Common myeloid progenitor, CD34-positive (primary cell): ENCODE results near the gene UGP2.

Experiments used
- CTCF ChIA-PET: fragments of 350-600 bp; sonication (Branson Sonifier 250); formaldehyde crosslinking; loops from one replicate; lab custom pipeline; 2021; ENCODE audit warnings: antibody characterized with exemption; lab: Charles Lee
- POLR2A ChIA-PET: fragments of 350-600 bp; sonication (Branson Sonifier 250); formaldehyde crosslinking; loops from one replicate; lab custom pipeline; 2021; ENCODE audit warnings: antibody characterized with exemption; lab: Charles Lee
- DNase-seq, 3 donors: peaks; one replicate each; pipeline versions ENCODE4 v3.0.0 to v3.0.0-alpha.2; 2013
- H3K27ac ChIP-seq, 2 experiments: 1 replicate in 1 of 2; 2 replicates in 1 of 2; pipeline ENCODE4 v1.7.0; 2013; ENCODE audit warnings: inconsistent platforms in 2 of 2, low read length in 2 of 2, mild to moderate bottlenecking in 2 of 2, low read depth in 1 of 2, moderate library complexity in 1 of 2; ENCODE audit not compliant: severe bottlenecking in 2 of 2, insufficient read depth in 1 of 2, poor library complexity in 1 of 2
- H3K27me3 ChIP-seq, 5 experiments: replicated peaks in 2 of 5; 1 replicate in 3 of 5; 2 replicates in 2 of 5; pipeline versions ENCODE4 v1.6.1 to v1.7.0; 2013; ENCODE audit warnings: low read length in 4 of 5, mild to moderate bottlenecking in 2 of 5, moderate library complexity in 2 of 5, inconsistent platforms in 1 of 5; ENCODE audit not compliant: insufficient read depth in 5 of 5, control insufficient read depth in 4 of 5
- H3K36me3 ChIP-seq, 4 experiments: 1 replicate in 2 of 4; 2 replicates in 2 of 4; pipeline versions ENCODE4 v1.6.1 to v1.7.0; 2013; ENCODE audit warnings: low read length in 3 of 4, control low read depth in 1 of 4, mild to moderate bottlenecking in 1 of 4; ENCODE audit not compliant: control insufficient read depth in 4 of 4, insufficient read depth in 4 of 4
- H3K4me1 ChIP-seq, 4 experiments: 1 replicate in 3 of 4; 2 replicates in 1 of 4; pipeline versions ENCODE4 v1.6.1 to v1.7.1; 2013; ENCODE audit warnings: low read length in 3 of 4, mild to moderate bottlenecking in 3 of 4, control low read depth in 1 of 4, inconsistent platforms in 1 of 4, moderate library complexity in 1 of 4; ENCODE audit not compliant: control insufficient read depth in 4 of 4, insufficient read depth in 4 of 4; ENCODE audit errors: control extremely low read depth in 1 of 4
- H3K4me3 ChIP-seq, 7 experiments: 1 replicate in 4 of 7; 2 replicates in 3 of 7; pipeline versions ENCODE4 v1.5.1 to v1.7.0; 2013; ENCODE audit warnings: mild to moderate bottlenecking in 7 of 7, low read length in 6 of 7, moderate library complexity in 6 of 7, inconsistent platforms in 2 of 7, low read depth in 2 of 7, control low read depth in 1 of 7; ENCODE audit not compliant: insufficient read depth in 4 of 7, control insufficient read depth in 1 of 7; ENCODE audit errors: extremely low read depth in 1 of 7
- H3K9me3 ChIP-seq, 5 experiments: 1 replicate in 4 of 5; 2 replicates in 1 of 5; pipeline versions ENCODE4 v1.6.1 to v1.7.1; 2013; ENCODE audit warnings: low read length in 4 of 5, mild to moderate bottlenecking in 2 of 5, inconsistent platforms in 1 of 5, low read depth in 1 of 5, moderate library complexity in 1 of 5; ENCODE audit not compliant: control insufficient read depth in 4 of 5, insufficient read depth in 2 of 5; ENCODE audit errors: control extremely low read depth in 1 of 5
- WGBS: methylation state at CpG from one replicate; pipeline ENCODE4 v1.1.5; 2013; ENCODE audit not compliant: insufficient coverage; 5-methylcytosine and 5-hydroxymethylcytosine counted together

Gene UGP2

DNA sequence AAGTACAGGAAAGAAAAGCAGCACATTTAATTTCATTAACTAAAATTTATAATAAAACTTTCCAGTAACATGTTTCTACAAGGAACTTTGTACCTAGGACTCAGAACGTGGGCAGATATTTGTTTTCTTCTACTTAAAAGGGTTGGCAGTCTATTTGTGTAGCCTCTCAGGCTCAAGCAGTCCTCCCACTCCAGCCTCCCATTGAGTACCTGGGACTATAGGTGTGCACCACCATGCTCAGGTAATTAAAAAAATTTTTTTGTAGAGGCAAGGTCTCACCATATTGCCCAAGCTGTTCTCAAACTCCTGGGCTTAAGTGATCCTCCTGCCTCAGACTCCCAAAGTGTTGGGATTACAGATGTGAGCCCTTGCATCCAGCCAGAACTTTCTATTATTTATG is 36.8 kb downstream of the UGP2 start:
- POLR2A ChIA-PET: no interaction called here
- Histone ChIP-seq H3K9me3 (peaks cover 0 to 10% (median under 1%) of the 10 kb centered on the region in 5 experiments), H3K27me3 (no peaks in the 10 kb centered on the region), H3K27ac (no peak overlapping the region), H3K36me3 (peaks cover 12 to 52% (median 33%) of the 10 kb centered on the region in 4 experiments), H3K4me1 (peaks cover 0 to 16% (median 2%) of the 10 kb centered on the region in 4 experiments), H3K4me3 (no peak overlapping the region)
- DNase-seq: no peak
- CTCF ChIA-PET: interaction anchor here (1.1 kb wide), 1 partner anchor 180 kb away, joined by 3 read pairs; no protein-coding TSS in a partner anchor
- 100% methylated on average over 1 of the region's 1 CpG for WGBS

DNA sequence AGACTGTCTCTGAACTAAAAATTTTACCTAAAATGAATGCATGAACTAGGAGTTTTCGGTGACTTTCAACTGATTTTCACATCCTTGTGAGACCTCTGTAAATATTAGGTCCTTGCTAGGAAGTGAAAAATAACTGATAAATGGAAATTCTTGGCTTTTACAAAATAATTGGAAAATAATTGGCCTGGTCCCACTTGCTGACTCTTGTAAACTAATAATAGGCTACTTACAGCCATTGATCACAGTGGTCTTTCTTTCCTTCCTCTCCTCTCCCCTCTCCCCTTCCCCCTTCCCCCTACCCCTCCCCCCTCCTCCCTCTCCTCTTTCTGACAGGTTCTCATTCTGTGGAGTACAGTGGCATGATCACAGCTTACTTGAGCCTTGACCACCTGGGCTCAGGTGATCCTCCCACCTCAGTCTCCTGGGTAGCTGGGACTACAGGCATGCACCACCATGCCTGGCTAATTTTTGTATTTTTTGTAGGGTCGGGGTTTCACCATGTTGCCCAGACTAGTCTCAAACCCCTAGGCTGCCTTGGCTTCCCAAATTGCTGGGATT is 38.3 kb downstream of the UGP2 start:
- ChIA-PET CTCF (no interaction called here), POLR2A (no interaction called here)
- H3K27me3 ChIP-seq: no peaks in the 10 kb centered on the region
- no peak overlapping the region for H3K4me3 ChIP-seq
- H3K36me3 ChIP-seq: peaks cover 19 to 50% (median 35%) of the 10 kb centered on the region in 4 experiments
- no peak overlapping the region for H3K27ac ChIP-seq
- no peak for DNase-seq
- H3K9me3 ChIP-seq: no peaks in the 10 kb centered on the region
- H3K4me1 ChIP-seq: peaks cover 0 to 16% (median 2%) of the 10 kb centered on the region in 4 experiments
- WGBS: 100% methylated on average over 1 of the region's 2 CpGs

DNA sequence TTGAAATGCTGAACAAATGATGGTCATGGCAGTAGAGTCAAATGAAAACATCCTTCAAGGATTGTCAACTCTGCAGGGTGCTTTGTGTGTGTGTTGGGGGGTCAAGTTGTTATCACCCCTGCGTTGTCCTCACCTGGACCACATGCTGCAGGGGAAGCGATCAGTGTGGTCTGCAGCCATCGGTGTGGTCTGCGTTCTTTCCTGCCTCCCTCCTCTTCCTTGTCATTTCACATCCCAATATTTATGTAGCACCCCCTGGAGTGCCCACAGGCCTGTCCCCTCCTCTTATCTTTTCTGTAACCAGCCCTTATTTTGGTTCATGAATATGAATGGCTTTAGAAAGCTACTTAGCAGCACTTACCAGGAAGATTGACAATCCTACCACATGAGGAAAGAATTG is 38.9 kb downstream of the UGP2 start:
- WGBS: 13% methylated on average over 3 of the region's 4 CpGs
- H3K4me1 ChIP-seq: peaks cover 0 to 13% (median 2%) of the 10 kb centered on the region in 4 experiments
- H3K9me3 ChIP-seq: no peaks in the 10 kb centered on the region
- CTCF ChIA-PET: interaction anchor here (1.1 kb wide), 1 partner anchor 9 kb away, joined by 3 read pairs; no protein-coding TSS in a partner anchor
- H3K27me3 ChIP-seq: no peaks in the 10 kb centered on the region
- DNase-seq: peak in 1 of 3 donors; percentile 4
- POLR2A ChIA-PET: interaction anchor here (0.7 kb wide), 1 partner anchor 14 kb away, joined by 3 read pairs; no protein-coding TSS in a partner anchor
- H3K36me3 ChIP-seq: peaks cover 19 to 47% (median 38%) of the 10 kb centered on the region in 4 experiments
- H3K27ac ChIP-seq: no peak overlapping the region
- H3K4me3 ChIP-seq: no peak overlapping the region

DNA sequence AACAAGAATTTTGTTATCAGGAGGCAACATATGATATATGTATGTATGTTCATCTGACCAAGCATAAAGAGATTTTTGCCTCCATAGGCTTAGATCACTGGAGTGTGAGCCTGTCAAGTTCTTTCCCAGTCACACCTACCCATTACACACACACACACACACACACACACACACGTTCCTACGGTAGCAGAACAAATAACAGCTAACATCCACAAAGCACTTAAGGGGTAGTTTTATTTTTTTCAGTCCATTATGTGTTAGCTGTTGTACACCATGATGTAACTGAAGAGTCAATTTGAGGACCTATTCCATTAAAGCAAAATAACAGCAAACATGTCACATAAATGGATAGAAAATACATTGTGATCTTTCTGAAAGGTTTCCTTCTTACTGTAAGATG is 39.5 kb downstream of the UGP2 start:
- peak in 2 of 3 donors; percentile 39 to 61 for DNase-seq
- H3K27ac ChIP-seq: no peak overlapping the region
- peaks cover 17 to 48% (median 41%) of the 10 kb centered on the region in 4 experiments for H3K36me3 ChIP-seq
- H3K4me1 ChIP-seq: peaks cover 0 to 12% (median 2%) of the 10 kb centered on the region in 4 experiments
- no peaks in the 10 kb centered on the region for H3K27me3 ChIP-seq
- no peak overlapping the region for H3K4me3 ChIP-seq
- H3K9me3 ChIP-seq: no peaks in the 10 kb centered on the region
- POLR2A ChIA-PET: interaction anchor here (0.7 kb wide), 1 partner anchor 14 kb away, joined by 3 read pairs; no protein-coding TSS in a partner anchor
- WGBS: no CpG with 5 or more reads among the region's 2 CpGs
- CTCF ChIA-PET: interaction anchor here (1.1 kb wide), 1 partner anchor 9 kb away, joined by 3 read pairs; no protein-coding TSS in a partner anchor

DNA sequence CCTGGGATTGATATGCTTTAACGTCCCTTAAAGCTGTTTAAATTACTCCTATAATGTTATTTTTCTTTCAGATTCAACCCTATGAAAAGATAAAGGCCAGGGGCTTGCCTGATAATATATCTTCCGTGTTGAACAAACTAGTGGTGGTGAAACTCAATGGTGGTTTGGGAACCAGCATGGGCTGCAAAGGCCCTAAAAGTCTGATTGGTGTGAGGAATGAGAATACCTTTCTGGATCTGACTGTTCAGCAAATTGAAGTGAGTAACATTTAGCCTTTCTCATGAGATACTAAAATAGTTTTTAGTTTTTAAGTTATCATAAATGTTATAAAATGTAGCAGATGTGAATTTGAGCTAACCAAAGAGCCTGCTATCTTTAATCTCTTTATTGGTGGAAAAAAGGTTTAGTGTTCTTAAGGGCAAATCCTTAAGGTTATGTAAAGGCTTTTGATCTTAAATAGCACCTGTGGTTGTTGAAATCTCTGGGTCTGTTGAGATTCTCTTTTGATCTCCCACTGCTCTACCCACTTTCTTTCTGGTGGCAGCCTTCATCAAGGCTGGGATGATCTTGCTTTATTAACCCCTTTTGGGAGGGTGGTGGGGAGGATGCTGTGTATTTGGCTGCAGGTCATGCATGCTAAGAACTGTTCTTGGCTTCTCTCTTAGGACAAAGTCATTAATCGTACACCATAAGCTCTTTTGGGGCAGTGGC is 40.9 kb downstream of the UGP2 start:
- Histone ChIP-seq H3K9me3 (no peaks in the 10 kb centered on the region), H3K4me3 (no peak overlapping the region), H3K36me3 (peaks cover 21 to 57% (median 49%) of the 10 kb centered on the region in 4 experiments), H3K27ac (no peak overlapping the region), H3K27me3 (no peaks in the 10 kb centered on the region), H3K4me1 (peaks cover 0 to 11% (median 2%) of the 10 kb centered on the region in 4 experiments)
- ChIA-PET POLR2A (no interaction called here), CTCF (interaction anchor here (0.6 to 1.7 kb wide), 2 partner anchors 12 to 190 kb away, joined by 3 to 4 read pairs; no protein-coding TSS in a partner anchor)
- WGBS: 100% methylated on average over 1 of the region's 3 CpGs
- no peak for DNase-seq

DNA sequence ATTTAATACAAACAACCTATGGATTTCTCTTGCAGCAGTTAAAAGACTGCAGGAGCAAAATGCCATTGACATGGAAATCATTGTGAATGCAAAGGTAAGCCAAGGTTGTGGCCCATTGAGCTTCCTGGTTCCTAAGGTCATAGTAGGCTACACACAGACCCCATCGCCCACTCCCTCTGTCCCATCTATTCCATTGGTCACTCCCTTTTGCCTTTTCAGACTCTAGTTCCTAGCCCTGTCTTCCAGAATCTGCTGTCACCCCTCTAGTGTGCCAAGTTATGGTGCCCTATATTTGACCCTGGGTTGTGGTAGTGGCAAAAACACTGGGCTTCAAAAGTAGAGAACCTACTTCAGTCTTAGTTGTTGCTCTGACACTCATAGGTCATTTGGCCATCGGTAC is 44.7 kb downstream of the UGP2 start:
- no peak for DNase-seq
- Histone ChIP-seq H3K36me3 (peaks cover 29 to 82% (median 69%) of the 10 kb centered on the region in 4 experiments), H3K27me3 (no peaks in the 10 kb centered on the region), H3K4me3 (no peak overlapping the region), H3K4me1 (no peaks in the 10 kb centered on the region), H3K9me3 (no peaks in the 10 kb centered on the region), H3K27ac (no peak overlapping the region)
- 94% methylated on average over 2 of the region's 2 CpGs for WGBS
- ChIA-PET POLR2A (no interaction called here), CTCF (no interaction called here)

DNA sequence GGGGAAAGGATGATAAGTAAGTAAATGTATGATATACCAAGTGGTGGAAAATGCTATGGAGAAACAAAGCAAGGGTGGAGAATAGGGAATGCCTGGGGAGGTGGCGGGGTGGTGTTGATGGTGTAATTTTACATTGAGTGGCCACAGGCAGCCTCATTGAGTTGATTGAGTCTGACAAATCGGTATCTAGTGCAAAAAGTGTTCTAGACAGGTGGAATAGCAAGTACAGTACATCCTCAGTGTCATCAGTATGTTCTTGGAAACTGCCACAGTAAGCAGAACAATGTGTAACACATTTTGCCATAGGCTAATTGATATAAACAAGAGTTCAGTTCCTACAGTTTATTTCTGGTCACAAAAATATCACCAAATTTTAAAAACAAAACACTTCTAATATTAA is 46.4 kb downstream of the UGP2 start:
- no peak overlapping the region for H3K27ac ChIP-seq
- POLR2A ChIA-PET: no interaction called here
- CTCF ChIA-PET: interaction anchor here (0.7 to 1.0 kb wide), 2 partner anchors 27 to 195 kb away, joined by 4 read pairs; no protein-coding TSS in a partner anchor
- no peak overlapping the region for H3K4me3 ChIP-seq
- no peak for DNase-seq
- WGBS: 100% methylated on average over 2 of the region's 2 CpGs
- H3K36me3 ChIP-seq: peaks cover 30 to 89% (median 67%) of the 10 kb centered on the region in 4 experiments
- H3K9me3 ChIP-seq: no peaks in the 10 kb centered on the region
- H3K27me3 ChIP-seq: no peaks in the 10 kb centered on the region
- H3K4me1 ChIP-seq: no peaks in the 10 kb centered on the region
